Measurements from ENCODE around the gene CD84. TPM values are rescaled to one million over a fixed set of nuclear protein-coding genes. Genes with fewer than 3 reads are reported as not detected.

Gene CD84
- total RNA-seq, 1 donor from 2014 or later, result not detected

DNA sequence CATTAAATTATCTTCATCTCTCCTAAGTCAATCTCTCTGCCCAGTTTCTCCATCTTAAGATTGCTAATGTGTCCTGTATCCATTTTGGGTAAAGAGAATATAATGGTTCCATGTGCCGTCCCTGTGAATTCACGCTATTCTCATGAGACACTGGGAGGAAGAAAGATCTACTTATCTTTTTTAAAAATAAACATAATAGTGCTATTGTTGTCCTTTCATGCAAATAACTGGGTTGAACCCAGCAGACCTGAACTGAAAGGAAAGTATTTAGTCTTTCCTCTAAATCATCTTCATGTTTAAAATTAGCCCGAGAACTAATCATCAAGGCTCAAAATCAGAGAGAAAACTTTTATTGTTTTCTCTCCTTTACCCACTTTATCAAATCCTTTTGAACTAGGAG, 45.2 kb upstream of the CD84 start:
- no peak overlapping the region for H3K4me2 ChIP-seq
- no peak overlapping the region for H3K9ac ChIP-seq
- no peak overlapping the region for H3K4me3 Mint-ChIP-seq
- H3K9me3 Mint-ChIP-seq, result no peaks in the 10 kb centered on the region
- H3K4me1 ChIP-seq, result no peaks in the 10 kb centered on the region
- H3K27me3 Mint-ChIP-seq (ENCODE audit: insufficient read depth, low read depth), result peaks cover 4% of the 10 kb centered on the region
- no peak for DNase-seq (ENCODE audit: low spot score)
- H3K79me2 ChIP-seq (ENCODE audit: low read depth), result no peaks in the 10 kb centered on the region
- H2AFZ ChIP-seq (replicated peaks), result no peak overlapping the region
- H3K4me3 ChIP-seq, result no peak overlapping the region
- TF ChIP-seq EZH2 (IDR thresholded peaks at IDR 0.05) (no peak), EZH2phosphoT487 (IDR thresholded peaks at IDR 0.05) (no peak)
- TF ChIP-seq, protein P1, sequence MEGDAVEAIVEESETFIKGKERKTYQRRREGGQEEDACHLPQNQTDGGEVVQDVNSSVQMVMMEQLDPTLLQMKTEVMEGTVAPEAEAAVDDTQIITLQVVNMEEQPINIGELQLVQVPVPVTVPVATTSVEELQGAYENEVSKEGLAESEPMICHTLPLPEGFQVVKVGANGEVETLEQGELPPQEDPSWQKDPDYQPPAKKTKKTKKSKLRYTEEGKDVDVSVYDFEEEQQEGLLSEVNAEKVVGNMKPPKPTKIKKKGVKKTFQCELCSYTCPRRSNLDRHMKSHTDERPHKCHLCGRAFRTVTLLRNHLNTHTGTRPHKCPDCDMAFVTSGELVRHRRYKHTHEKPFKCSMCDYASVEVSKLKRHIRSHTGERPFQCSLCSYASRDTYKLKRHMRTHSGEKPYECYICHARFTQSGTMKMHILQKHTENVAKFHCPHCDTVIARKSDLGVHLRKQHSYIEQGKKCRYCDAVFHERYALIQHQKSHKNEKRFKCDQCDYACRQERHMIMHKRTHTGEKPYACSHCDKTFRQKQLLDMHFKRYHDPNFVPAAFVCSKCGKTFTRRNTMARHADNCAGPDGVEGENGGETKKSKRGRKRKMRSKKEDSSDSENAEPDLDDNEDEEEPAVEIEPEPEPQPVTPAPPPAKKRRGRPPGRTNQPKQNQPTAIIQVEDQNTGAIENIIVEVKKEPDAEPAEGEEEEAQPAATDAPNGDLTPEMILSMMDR (IDR thresholded peaks at IDR 0.05), result no peak
- H3K36me3 Mint-ChIP-seq, result no peaks in the 10 kb centered on the region
- H3K27ac ChIP-seq, result no peak overlapping the region
- no peaks in the 10 kb centered on the region for H3K27me3 ChIP-seq
- H3K27ac Mint-ChIP-seq, result no peak overlapping the region
- no peaks in the 10 kb centered on the region for H3F3A ChIP-seq (ENCODE audit: low read depth)
- H4K20me1 ChIP-seq (ENCODE audit: low read depth), result no peaks in the 10 kb centered on the region
- H3K36me3 ChIP-seq, result no peaks in the 10 kb centered on the region
- H3K9me3 ChIP-seq (ENCODE audit: low read depth), result no peaks in the 10 kb centered on the region
- no peaks in the 10 kb centered on the region for H3K4me1 Mint-ChIP-seq

DNA sequence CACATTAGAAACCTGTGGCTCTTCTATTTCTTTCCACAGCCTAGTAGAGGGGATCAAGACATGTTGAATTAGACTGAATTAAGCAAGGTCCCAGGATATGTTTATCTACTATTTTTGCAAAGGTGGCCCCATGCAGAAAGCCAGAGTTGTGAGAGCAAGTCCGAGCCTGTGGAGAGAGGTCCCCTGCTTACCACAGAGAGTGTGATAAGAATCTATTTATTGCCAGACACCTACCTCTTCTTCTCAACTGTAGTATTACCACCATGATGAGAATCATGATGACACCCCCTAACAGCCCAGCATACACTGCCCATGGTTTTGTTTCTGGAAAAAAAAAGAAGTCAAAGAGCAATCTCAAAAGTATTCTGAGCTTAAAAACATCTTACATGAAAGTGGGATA, 44.6 kb upstream of the CD84 start:
- Histone ChIP-seq H3K9me3 (ENCODE audit: low read depth) (no peaks in the 10 kb centered on the region), H3K9ac (no peak overlapping the region), H3K4me1 (no peaks in the 10 kb centered on the region), H2AFZ (replicated peaks) (no peak overlapping the region), H3K4me2 (no peak overlapping the region), H3K4me3 (no peak overlapping the region), H3K36me3 (no peaks in the 10 kb centered on the region), H3K27me3 (no peaks in the 10 kb centered on the region), H3K79me2 (ENCODE audit: low read depth) (no peaks in the 10 kb centered on the region), H3K27ac (no peak overlapping the region), H3F3A (ENCODE audit: low read depth) (no peaks in the 10 kb centered on the region), H4K20me1 (ENCODE audit: low read depth) (no peaks in the 10 kb centered on the region)
- TF ChIP-seq EZH2 (IDR thresholded peaks at IDR 0.05), result no peak
- TF ChIP-seq, protein P1 (IDR thresholded peaks at IDR 0.05), result no peak
- no peak for TF ChIP-seq EZH2phosphoT487 (IDR thresholded peaks at IDR 0.05)
- Mint-ChIP-seq H3K27me3 (ENCODE audit: insufficient read depth, low read depth) (peaks cover 4% of the 10 kb centered on the region), H3K36me3 (no peaks in the 10 kb centered on the region), H3K4me1 (no peaks in the 10 kb centered on the region), H3K27ac (no peak overlapping the region), H3K4me3 (no peak overlapping the region), H3K9me3 (no peaks in the 10 kb centered on the region)
- no peak for DNase-seq (ENCODE audit: low spot score)

DNA sequence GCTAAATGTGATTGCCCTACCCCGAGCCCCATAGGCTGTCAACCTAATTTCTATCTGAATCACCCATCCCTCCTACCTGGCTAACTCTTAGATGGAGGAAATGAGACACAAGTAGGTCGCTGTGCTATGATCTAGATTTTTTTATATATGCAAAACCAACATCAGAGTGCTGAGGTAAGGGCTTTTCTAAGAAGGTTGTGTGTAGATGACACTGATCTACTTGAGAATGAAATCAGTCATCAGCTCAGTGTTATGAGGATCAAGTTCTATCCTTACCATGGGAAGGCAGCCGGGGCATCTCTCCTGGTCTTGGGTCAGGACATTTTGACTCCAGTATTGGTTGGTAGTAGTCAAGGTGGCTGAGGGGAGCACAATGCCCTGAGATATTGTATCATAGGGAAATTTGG, 43.9 kb upstream of the CD84 start:
- Histone ChIP-seq H3K9ac (no peak overlapping the region), H3K4me2 (no peak overlapping the region), H3K36me3 (no peaks in the 10 kb centered on the region), H3K27ac (no peak overlapping the region), H2AFZ (replicated peaks) (no peak overlapping the region), H3K4me1 (no peaks in the 10 kb centered on the region), H3K9me3 (ENCODE audit: low read depth) (no peaks in the 10 kb centered on the region), H3K79me2 (ENCODE audit: low read depth) (no peaks in the 10 kb centered on the region), H3K27me3 (no peaks in the 10 kb centered on the region), H4K20me1 (ENCODE audit: low read depth) (no peaks in the 10 kb centered on the region), H3F3A (ENCODE audit: low read depth) (no peaks in the 10 kb centered on the region), H3K4me3 (no peak overlapping the region)
- Mint-ChIP-seq H3K4me1 (no peaks in the 10 kb centered on the region), H3K27me3 (ENCODE audit: insufficient read depth, low read depth) (peaks cover 4% of the 10 kb centered on the region), H3K36me3 (no peaks in the 10 kb centered on the region), H3K4me3 (no peak overlapping the region), H3K9me3 (peaks cover under 1% of the 10 kb centered on the region), H3K27ac (no peak overlapping the region)
- DNase-seq (ENCODE audit: low spot score), result no peak
- TF ChIP-seq EZH2 (IDR thresholded peaks at IDR 0.05) (no peak), EZH2phosphoT487 (IDR thresholded peaks at IDR 0.05) (no peak)
- TF ChIP-seq, protein P1 (IDR thresholded peaks at IDR 0.05), result no peak

Data from neural progenitor cell (in vitro differentiated cells).